SU-DHL-6 (cell line): ENCODE measurements around the gene MMP24.

Source experiments
- EZH2phosphoT487 ChIP-seq: fragments of 200-600 bp; sonication (generic), shearing (Covaris generic); conservative IDR thresholded peaks from 2 replicates; pipeline ENCODE4 v1.6.1; 2018; ENCODE audit warnings: mild to moderate bottlenecking, antibody characterized with exemption, low read length, moderate library complexity, mixed read lengths
- TF ChIP-seq, protein P1 (sequence below): fragments of 200-600 bp; sonication (generic); IDR thresholded peaks from one replicate; pipeline ENCODE4 v1.5.1; 2017; ENCODE audit warnings: antibody characterized with exemption, mild to moderate bottlenecking, low read length, moderate library complexity; ENCODE audit not compliant: insufficient read depth, poor library complexity, severe bottlenecking

DNA sequence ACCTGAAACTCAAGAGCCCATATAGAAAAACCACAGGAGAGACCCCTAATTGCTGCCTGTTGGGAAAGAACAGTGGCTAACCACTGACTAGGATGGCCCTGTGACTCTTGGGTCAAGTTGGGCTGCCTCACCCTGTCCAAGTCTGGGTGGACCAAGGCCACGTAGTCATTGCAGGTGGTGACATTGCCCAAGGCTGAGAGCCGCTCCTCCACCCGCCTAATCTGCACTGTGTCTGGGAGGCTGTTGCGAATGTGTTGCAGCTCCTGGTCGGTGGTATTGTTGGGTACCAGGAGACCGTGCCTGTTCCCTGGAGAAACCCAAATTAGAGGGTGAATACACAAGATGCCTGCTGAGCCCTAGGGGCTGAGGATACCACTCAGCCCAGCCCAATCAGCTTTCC lies 54.0 kb downstream of the MMP24 start:
- TF ChIP-seq, protein P1, sequence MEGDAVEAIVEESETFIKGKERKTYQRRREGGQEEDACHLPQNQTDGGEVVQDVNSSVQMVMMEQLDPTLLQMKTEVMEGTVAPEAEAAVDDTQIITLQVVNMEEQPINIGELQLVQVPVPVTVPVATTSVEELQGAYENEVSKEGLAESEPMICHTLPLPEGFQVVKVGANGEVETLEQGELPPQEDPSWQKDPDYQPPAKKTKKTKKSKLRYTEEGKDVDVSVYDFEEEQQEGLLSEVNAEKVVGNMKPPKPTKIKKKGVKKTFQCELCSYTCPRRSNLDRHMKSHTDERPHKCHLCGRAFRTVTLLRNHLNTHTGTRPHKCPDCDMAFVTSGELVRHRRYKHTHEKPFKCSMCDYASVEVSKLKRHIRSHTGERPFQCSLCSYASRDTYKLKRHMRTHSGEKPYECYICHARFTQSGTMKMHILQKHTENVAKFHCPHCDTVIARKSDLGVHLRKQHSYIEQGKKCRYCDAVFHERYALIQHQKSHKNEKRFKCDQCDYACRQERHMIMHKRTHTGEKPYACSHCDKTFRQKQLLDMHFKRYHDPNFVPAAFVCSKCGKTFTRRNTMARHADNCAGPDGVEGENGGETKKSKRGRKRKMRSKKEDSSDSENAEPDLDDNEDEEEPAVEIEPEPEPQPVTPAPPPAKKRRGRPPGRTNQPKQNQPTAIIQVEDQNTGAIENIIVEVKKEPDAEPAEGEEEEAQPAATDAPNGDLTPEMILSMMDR, result no peak
- no peak for TF ChIP-seq EZH2phosphoT487
